Sigmoid colon (tissue), 4 donors: Measurements from ENCODE around the gene ACKR2.

Source experiments
- CTCF ChIP-seq, 4 experiments: fragments of 450-650 bp in 3 of 4; fragments of 200-600 bp in 1 of 4; IDR thresholded peaks; one replicate each; pipeline ENCODE4 v1.5.1; 2016 to 2019; ENCODE audit warnings: antibody characterized with exemption in 4 of 4, mild to moderate bottlenecking in 3 of 4, moderate library complexity in 2 of 4
- EP300 ChIP-seq, 4 donors: sonication (generic); formaldehyde crosslinking; IDR thresholded peaks; one replicate each; pipeline ENCODE4 v1.6.1; 2017; ENCODE audit warnings: antibody characterized with exemption in 4 of 4
- POLR2A ChIP-seq, 2 donors: fragments of 450-650 bp; IDR thresholded peaks; one replicate each; pipeline ENCODE4 v1.6.1; 2016; ENCODE audit warnings: antibody characterized with exemption in 2 of 2, mild to moderate bottlenecking in 2 of 2, moderate library complexity in 2 of 2

DNA sequence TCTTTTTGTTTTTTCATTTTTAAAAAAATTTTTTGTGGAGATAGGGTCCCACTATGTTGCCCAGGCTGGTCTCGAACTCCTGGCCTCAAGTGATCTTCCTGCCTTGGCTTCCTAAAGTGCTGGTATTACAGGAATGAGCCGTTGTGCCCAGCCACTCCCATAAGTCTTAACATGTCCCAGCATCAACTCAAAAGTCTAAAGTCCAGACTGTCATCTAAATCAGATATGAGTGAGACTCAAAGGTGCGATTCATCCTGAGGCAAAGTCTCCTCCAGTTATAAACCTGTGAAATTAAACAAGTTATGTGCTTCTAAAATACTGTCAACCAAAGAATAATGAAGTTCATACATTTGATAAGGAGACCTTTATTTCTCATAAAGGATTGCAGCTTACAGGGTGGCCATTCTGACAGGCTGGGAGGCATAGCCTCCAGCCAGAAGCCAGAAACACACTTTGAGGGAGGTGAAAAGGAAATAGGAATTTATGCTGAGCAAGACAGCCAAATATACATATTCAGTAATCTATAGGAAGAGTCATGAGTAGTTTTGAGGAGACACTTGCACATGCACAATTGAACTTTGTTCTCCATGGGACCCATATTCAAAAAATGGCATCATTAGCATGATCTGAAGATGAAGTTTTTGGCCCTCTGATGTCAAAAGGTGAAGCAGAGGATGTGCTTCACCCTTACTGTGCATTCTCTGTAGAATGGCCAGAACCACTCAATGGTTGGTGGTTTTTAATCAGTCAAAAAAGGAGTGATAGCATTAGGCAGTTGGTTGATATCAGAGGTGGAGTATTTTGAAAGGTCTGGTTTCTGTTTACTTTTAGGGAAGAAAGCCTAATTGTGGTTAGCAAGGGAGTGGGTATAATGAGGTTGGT, 85.7 kb downstream of the ACKR2 start:
- TF ChIP-seq CTCF (IDR thresholded peaks at IDR 0.05): no peak
- no peak for TF ChIP-seq POLR2A (IDR thresholded peaks at IDR 0.05)
- TF ChIP-seq EP300 (IDR thresholded peaks at IDR 0.05): no peak
